ENCODE data around the gene PAK5. TPM values are rescaled to one million over a fixed set of nuclear protein-coding genes. Genes with fewer than 3 reads are reported as not detected.

The PAK5 gene
- total and polyA plus RNA-seq, 2 of the 13 experiments (the other 11 are each of a cell fraction or from before 2014, with no cell fraction given) = not detected

GRCh38 chr20:9617940-9618339 is 220.9 kb downstream of the PAK5 start:
- intact Hi-C loops (cut with micrococcal nuclease; ENCODE audit: unreplicated experiment) = loop anchor here (1.0 to 5.0 kb wide), 7 partner anchors 266 to 809 kb away; no protein-coding TSS in a partner anchor
- H3K27me3 ChIP-seq (ENCODE audit: control insufficient read depth in 1 of 2, insufficient read depth in 2 of 2, low read length in 2 of 2) = no peaks in the 10 kb centered on the region
- ATAC-seq (peak; percentile 81), FAIRE-seq (no peak), DNase-seq (ENCODE audit: low spot score) (peak; percentile 58)
- CTCF ChIA-PET (ENCODE audit: low intra/inter-chr PET ratio, low total read pairs) = interaction anchor here (1.9 to 2.5 kb wide), 5 partner anchors 266 to 1926 kb away, joined by 7 to 48 read pairs (median 14); no protein-coding TSS in a partner anchor
- no peaks in the 10 kb centered on the region for H3K79me2 ChIP-seq (ENCODE audit: insufficient read depth, low read length)
- no peaks in the 10 kb centered on the region for H3K4me1 ChIP-seq (ENCODE audit: insufficient read depth, low read length)
- no TSS peak for BruUV-seq (replicated peaks)
- H3K9me3 ChIP-seq (ENCODE audit: low read length) = no peaks in the 10 kb centered on the region
- 13% methylated on average over 5 of the region's 5 CpGs for WGBS (ENCODE audit: low lambda C conversion rate)
- no peak overlapping the region for H3K4me3 ChIP-seq (replicated peaks in 1 of 3; ENCODE audit: insufficient read depth in 1 of 3, low read depth in 2 of 3, low read length in 3 of 3)
- H3K9ac ChIP-seq (ENCODE audit: insufficient read depth, low read depth, low read length) = no peak overlapping the region
- no peak overlapping the region for H3K27ac ChIP-seq (ENCODE audit: extremely low read length, insufficient read depth, low read length)
- POLR2A ChIA-PET = no interaction called here
- H2AFZ ChIP-seq (ENCODE audit: low read length) = no peak overlapping the region
- H3K36me3 ChIP-seq (replicated peaks in 1 of 2; ENCODE audit: control insufficient read depth in 1 of 2, insufficient read depth in 2 of 2, low read length in 2 of 2) = no peaks in the 10 kb centered on the region
- in situ Hi-C loops (cut with HindIII; ENCODE audit: extremely low pct_ligation_motif_present, low pct_unique_long_range_greater_than_20kb) = loop anchor here (5.0 to 10.0 kb wide), 3 partner anchors 294 to 1927 kb away; no protein-coding TSS in a partner anchor
- no peaks in the 10 kb centered on the region for H4K20me1 ChIP-seq (ENCODE audit: insufficient read depth, low read length)
- no peak overlapping the region for H3K4me2 ChIP-seq (ENCODE audit: low read depth, low read length)
- TF ChIP-seq ONECUT2 (CRISPR knock-in tag; IDR thresholded peaks at IDR 0.05) (no peak), ARID3A (IDR thresholded peaks at IDR 0.05; ENCODE audit: low read depth, low read length) (0 out of 2 replicates have a peak, but pooled peaks have one; percentile 34), HOXA9 (CRISPR knock-in tag; IDR thresholded peaks at IDR 0.05; ENCODE audit: borderline replicate concordance) (no peak), RAD21 (CRISPR knock-in tag; IDR thresholded peaks at IDR 0.05) (peak; percentile 55), ZNF768 (CRISPR knock-in tag; IDR thresholded peaks at IDR 0.05) (no peak), GRHL1 (CRISPR knock-in tag; conservative IDR thresholded peaks at IDR 0.05) (no peak), ZNF292 (CRISPR knock-in tag; IDR thresholded peaks at IDR 0.05; ENCODE audit: borderline replicate concordance, low read depth) (no peak), ZNF572 (CRISPR knock-in tag; IDR thresholded peaks at IDR 0.05) (no peak), CTCF (CRISPR knock-in tag; IDR thresholded peaks at IDR 0.05) (peak; percentile 77), TEF (CRISPR knock-in tag; IDR thresholded peaks at IDR 0.05) (peak; percentile 82; the same call in 1 of the 2 replicates)
